Myocyte (in vitro differentiated cells): ENCODE data around the gene CMTM7. TPM values are rescaled to one million over a fixed set of nuclear protein-coding genes. Genes with fewer than 3 reads are reported as not detected.
"Not testable (repeated sequence)": the region's sequence is repeated elsewhere in the genome, so short reads cannot be mapped to it uniquely, and the experiment has no call there.

Experiments used
- DNase-seq: peaks from one replicate; pipeline ENCODE4 v3.0.0-alpha.2; 2012; ENCODE audit warnings: low read depth
- total RNA-seq: library from RNA; depleted of rRNA; stranded (reverse); fragments of >200 nt; gene quantifications from 2 replicates; pipeline ENCODE4 v1.2.3, GENCODE V29; 2014

Gene CMTM7
- total RNA-seq, 1 donor from 2014 or later, result 10.2 TPM

- no peak for DNase-seq
Observed at GRCh38 chr3:32456429-32457130, 64.9 kb downstream of the CMTM7 start.

- no peak for DNase-seq
Observed at GRCh38 chr3:32457971-32458471, 66.4 kb downstream of the CMTM7 start.

GRCh38 chr3:32459450-32459849 is 67.8 kb downstream of the CMTM7 start:
- DNase-seq, result no peak

- DNase-seq, result no peak
Observed at GRCh38 chr3:32460031-32460749, 68.5 kb downstream of the CMTM7 start.

GRCh38 chr3:32460817-32461496 is 69.3 kb downstream of the CMTM7 start:
- not testable (repeated sequence) for DNase-seq

GRCh38 chr3:32462191-32462986 is 70.7 kb downstream of the CMTM7 start:
- DNase-seq, result not testable (repeated sequence)

GRCh38 chr3:32463415-32463814 is 71.8 kb downstream of the CMTM7 start:
- DNase-seq, result not testable (repeated sequence)

- DNase-seq, result not testable (repeated sequence)
Observed at GRCh38 chr3:32464726-32465125, 73.1 kb downstream of the CMTM7 start.

- not testable (repeated sequence) for DNase-seq
Observed at GRCh38 chr3:32466808-32467207, 75.2 kb downstream of the CMTM7 start.

GRCh38 chr3:32467333-32468070 is 75.8 kb downstream of the CMTM7 start:
- peak; percentile 74 for DNase-seq

- no peak for DNase-seq
Observed at GRCh38 chr3:32469151-32469874, 77.7 kb downstream of the CMTM7 start.

GRCh38 chr3:32470362-32470761 is 78.7 kb downstream of the CMTM7 start:
- no peak for DNase-seq

- DNase-seq, result no peak
Observed at GRCh38 chr3:32471246-32471645, 79.6 kb downstream of the CMTM7 start.

- not testable (repeated sequence) for DNase-seq
Observed at GRCh38 chr3:32472151-32472550, 80.5 kb downstream of the CMTM7 start.

- no peak for DNase-seq
Observed at GRCh38 chr3:32474201-32474600, 82.5 kb downstream of the CMTM7 start.

- DNase-seq, result no peak
Observed at GRCh38 chr3:32480604-32481003, 89.0 kb downstream of the CMTM7 start.

- peak; percentile 74 for DNase-seq
Observed at GRCh38 chr3:32481791-32482631, 90.4 kb downstream of the CMTM7 start.

GRCh38 chr3:32482693-32483092 is 91.0 kb downstream of the CMTM7 start:
- DNase-seq, result no peak

- no peak for DNase-seq
Observed at GRCh38 chr3:32483772-32484171, 92.1 kb downstream of the CMTM7 start.
